ENCODE data around the gene ZC3HAV1.
"Not testable (repeated sequence)": the region's sequence is repeated elsewhere in the genome, so short reads cannot be mapped to it uniquely, and the experiment has no call there.

ZC3HAV1 gene

GRCh38 chr7:139109188-139109982 is at the start of gene ZC3HAV1:
Gene ZC3HAV1 (minus strand): TSS chr7:139109720. CDS start chr7:139109331, 389 bp downstream.
- DNase-seq = peak; percentile 88

- no peak for DNase-seq
Measured at GRCh38 chr7:139153832-139154231, 44.3 kb upstream of the ZC3HAV1 start.

GRCh38 chr7:139152149-139152548 is 42.6 kb upstream of the ZC3HAV1 start:
- no peak for DNase-seq

- DNase-seq = no peak
Measured at GRCh38 chr7:139139150-139139549, 29.6 kb upstream of the ZC3HAV1 start.

- peak; percentile 92 for DNase-seq
Measured at GRCh38 chr7:139133335-139134139, 24.0 kb upstream of the ZC3HAV1 start.

- no peak for DNase-seq
Measured at GRCh38 chr7:139132887-139133286, 23.4 kb upstream of the ZC3HAV1 start.

- DNase-seq = no peak
Measured at GRCh38 chr7:139131601-139132041, 22.1 kb upstream of the ZC3HAV1 start.

GRCh38 chr7:139129814-139130213 is 20.3 kb upstream of the ZC3HAV1 start:
- DNase-seq = not testable (repeated sequence)

GRCh38 chr7:139127648-139128047 is 18.1 kb upstream of the ZC3HAV1 start:
- no peak for DNase-seq

GRCh38 chr7:139125657-139126056 is 16.1 kb upstream of the ZC3HAV1 start:
- DNase-seq = no peak

GRCh38 chr7:139124995-139125394 is 15.5 kb upstream of the ZC3HAV1 start:
- not testable (repeated sequence) for DNase-seq

GRCh38 chr7:139124084-139124914 is 14.8 kb upstream of the ZC3HAV1 start:
- no peak for DNase-seq

- no peak for DNase-seq
Measured at GRCh38 chr7:139119486-139119849, 9.9 kb upstream of the ZC3HAV1 start.

- no peak for DNase-seq
Measured at GRCh38 chr7:139118805-139119485, 9.4 kb upstream of the ZC3HAV1 start.

GRCh38 chr7:139118234-139118804 is 8.8 kb upstream of the ZC3HAV1 start:
- DNase-seq = no peak

- DNase-seq = no peak
Measured at GRCh38 chr7:139117599-139118233, 8.2 kb upstream of the ZC3HAV1 start.

GRCh38 chr7:139116999-139117398 is 7.5 kb upstream of the ZC3HAV1 start:
- DNase-seq = no peak

GRCh38 chr7:139115104-139115503 is 5.6 kb upstream of the ZC3HAV1 start:
- DNase-seq = no peak

- no peak for DNase-seq
Measured at GRCh38 chr7:139114585-139114984, 5.1 kb upstream of the ZC3HAV1 start.

GRCh38 chr7:139114018-139114417 is 4.5 kb upstream of the ZC3HAV1 start:
- DNase-seq = no peak

GRCh38 chr7:139112741-139113250 is 3.3 kb upstream of the ZC3HAV1 start:
- DNase-seq = no peak
